Stimulated activated CD8-positive, alpha-beta memory T cell treated with anti-CD3 and anti-CD28 coated beads, Interleukin-12 subunit alpha, Interleukin-12 subunit beta, amount 100 ng/mL, for 24 hours (primary cell): ENCODE results near the gene ANKRD12.
"Not testable (repeated sequence)": the region's sequence is repeated elsewhere in the genome, so short reads cannot be mapped to it uniquely, and the experiment has no call there.

Experiments
- DNase-seq: peaks from one replicate; pipeline ENCODE4 v3.0.0-alpha.2; 2020; ENCODE audit errors: extremely low read depth

The ANKRD12 gene

GRCh38 chr18:9232977-9233376 is 96.4 kb downstream of the ANKRD12 start:
- no peak for DNase-seq

- no peak for DNase-seq
Measured at GRCh38 chr18:9233771-9234440, 97.3 kb downstream of the ANKRD12 start.

GRCh38 chr18:9234528-9234927 is 97.9 kb downstream of the ANKRD12 start:
- no peak for DNase-seq

- DNase-seq, result no peak
Measured at GRCh38 chr18:9237981-9238380, 101.4 kb downstream of the ANKRD12 start.

GRCh38 chr18:9239720-9240119 is 103.1 kb downstream of the ANKRD12 start:
- DNase-seq, result no peak

- no peak for DNase-seq
Measured at GRCh38 chr18:9240270-9240669, 103.7 kb downstream of the ANKRD12 start.

GRCh38 chr18:9243029-9243428 is 106.4 kb downstream of the ANKRD12 start:
- no peak for DNase-seq

GRCh38 chr18:9244376-9244775 is 107.8 kb downstream of the ANKRD12 start:
- no peak for DNase-seq

GRCh38 chr18:9248661-9249060 is 112.1 kb downstream of the ANKRD12 start:
- no peak for DNase-seq

GRCh38 chr18:9249254-9249653 is 112.7 kb downstream of the ANKRD12 start:
- DNase-seq, result no peak

- no peak for DNase-seq
Measured at GRCh38 chr18:9259173-9259572, 122.6 kb downstream of the ANKRD12 start.

GRCh38 chr18:9260388-9261380 is 124.1 kb downstream of the ANKRD12 start:
- no peak for DNase-seq

- DNase-seq, result no peak
Measured at GRCh38 chr18:9263264-9263663, 126.7 kb downstream of the ANKRD12 start.

- DNase-seq, result not testable (repeated sequence)
Measured at GRCh38 chr18:9264797-9265196, 128.2 kb downstream of the ANKRD12 start.

GRCh38 chr18:9273221-9273620 is 136.6 kb downstream of the ANKRD12 start:
- no peak for DNase-seq

- DNase-seq, result no peak
Measured at GRCh38 chr18:9275890-9276289, 139.3 kb downstream of the ANKRD12 start.

GRCh38 chr18:9278028-9278427 is 141.4 kb downstream of the ANKRD12 start:
- no peak for DNase-seq

- DNase-seq, result no peak
Measured at GRCh38 chr18:9280849-9281248, 144.3 kb downstream of the ANKRD12 start.

- DNase-seq, result no peak
Measured at GRCh38 chr18:9281780-9282179, 145.2 kb downstream of the ANKRD12 start.

- no peak for DNase-seq
Measured at GRCh38 chr18:9283791-9284190, 147.2 kb downstream of the ANKRD12 start.

GRCh38 chr18:9285604-9286003 is 149.0 kb downstream of the ANKRD12 start:
- no peak for DNase-seq

GRCh38 chr18:9287036-9287435 is 150.5 kb downstream of the ANKRD12 start:
- DNase-seq, result no peak

- no peak for DNase-seq
Measured at GRCh38 chr18:9289698-9290097, 153.1 kb downstream of the ANKRD12 start.
